GM21529 (cell line): ENCODE measurements around the gene SLC5A1.
"Not testable (repeated sequence)": the region's sequence is repeated elsewhere in the genome, so short reads cannot be mapped to it uniquely, and the experiment has no call there.

ENCODE experiments used
- ATAC-seq: cut with Tn5 transposase; IDR thresholded peaks from one replicate; pipeline ENCODE4 v1.9.1; 2021; ENCODE audit not compliant: unreplicated experiment

SLC5A1 gene

DNA sequence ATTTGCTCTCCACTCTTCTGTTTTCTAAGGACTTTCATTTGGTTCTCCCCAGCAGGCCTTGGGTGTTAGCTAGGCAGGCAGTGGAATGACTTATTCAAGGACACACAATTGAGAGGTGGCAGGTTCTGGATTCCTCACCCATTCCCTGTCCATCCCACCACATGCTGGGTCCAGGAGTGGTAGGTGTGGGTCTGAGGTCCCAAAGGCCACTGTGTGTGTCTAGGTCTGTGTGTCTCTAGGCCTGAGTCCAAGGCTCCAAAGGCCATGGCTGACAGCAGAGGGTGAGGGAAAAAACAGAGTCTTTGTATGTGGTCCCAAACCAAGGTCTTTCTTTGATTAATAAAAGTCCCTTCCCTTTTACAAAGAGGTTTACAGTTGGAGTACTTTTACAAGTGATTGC lies 40.8 kb downstream of the SLC5A1 start:
- ATAC-seq: no peak

DNA sequence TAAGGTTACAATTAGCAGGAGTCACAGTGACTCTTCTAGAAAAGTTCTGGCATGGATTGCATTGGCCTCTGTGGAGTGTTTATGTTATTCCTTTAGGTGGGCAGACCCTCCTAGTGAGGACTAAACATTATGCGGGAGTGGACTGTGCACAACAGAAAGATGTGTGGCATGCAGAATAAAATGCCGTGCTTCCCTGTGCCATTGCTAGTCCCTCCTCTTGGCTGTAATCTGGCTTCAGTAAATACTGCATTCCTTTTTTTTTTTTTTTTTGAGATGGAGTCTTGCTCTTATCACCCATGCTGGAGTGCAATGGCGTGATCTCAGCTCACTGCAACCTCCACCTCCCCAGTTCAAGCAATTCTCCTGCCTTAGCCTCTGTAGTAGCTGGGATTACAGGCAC lies 45.0 kb downstream of the SLC5A1 start:
- ATAC-seq: no peak

DNA sequence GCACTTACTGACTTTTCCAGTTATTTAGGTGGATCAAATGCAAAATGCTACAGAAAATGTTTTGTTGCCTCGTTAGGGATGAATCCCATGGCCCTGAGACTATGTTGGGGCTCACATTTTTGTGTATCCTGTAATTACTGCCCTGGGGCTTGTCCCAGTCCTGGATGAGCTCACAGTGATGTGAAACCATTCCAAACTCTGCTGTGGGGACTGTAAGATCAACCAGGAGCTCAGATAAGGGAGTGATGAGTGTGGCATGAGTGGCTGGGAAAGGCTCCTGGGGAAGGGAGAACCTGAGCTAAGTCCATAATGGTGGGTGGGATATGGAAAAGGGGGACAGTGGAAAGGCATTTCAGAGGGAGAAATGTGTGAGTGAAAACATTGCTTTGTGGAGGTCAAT lies 54.0 kb downstream of the SLC5A1 start:
- no peak for ATAC-seq

- ATAC-seq: no peak
These were observed 54.9 kb downstream of the SLC5A1 start for GRCh38 chr22:32097881-32098499.

DNA sequence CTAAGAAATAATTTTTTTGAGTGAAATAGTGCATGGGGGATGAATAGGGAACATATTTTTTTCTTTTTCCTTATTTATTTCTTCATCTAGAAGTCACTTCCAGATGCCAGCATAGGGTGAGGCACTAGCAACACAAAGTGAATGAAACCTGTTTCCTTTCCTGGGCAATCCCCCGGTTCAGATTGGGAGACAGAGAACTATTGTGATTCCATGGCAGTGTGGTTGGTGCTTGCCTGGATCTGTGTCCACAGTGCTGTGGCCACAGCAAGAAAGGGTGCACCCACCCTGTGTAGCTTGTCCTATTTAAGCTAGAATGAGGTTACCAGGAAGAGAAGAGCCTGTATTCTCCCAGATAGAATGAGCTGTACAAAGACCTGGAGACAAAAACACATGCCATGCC lies 57.6 kb downstream of the SLC5A1 start:
- no peak for ATAC-seq

GRCh38 chr22:32103658-32104315 lies 60.7 kb downstream of the SLC5A1 start:
- no peak for ATAC-seq

DNA sequence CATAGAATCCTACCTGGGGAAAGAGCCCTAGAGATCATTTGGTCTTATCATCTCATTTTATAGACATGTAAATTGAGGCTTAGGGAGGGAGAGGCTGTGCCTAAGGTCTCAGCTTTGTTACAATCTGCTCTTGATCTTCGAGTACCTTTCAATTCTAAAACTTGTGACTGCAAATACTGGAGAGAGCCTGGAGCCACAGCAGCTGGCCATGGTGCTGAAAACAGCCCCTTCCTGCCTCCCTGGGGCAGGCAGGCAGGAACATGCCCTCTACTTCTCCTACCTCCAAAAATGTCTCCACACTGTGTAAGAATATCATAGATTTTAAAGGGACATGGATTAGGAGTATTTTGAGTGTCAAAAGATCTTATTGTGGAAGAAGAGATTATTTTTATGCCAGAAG lies 63.9 kb downstream of the SLC5A1 start:
- no peak for ATAC-seq

DNA sequence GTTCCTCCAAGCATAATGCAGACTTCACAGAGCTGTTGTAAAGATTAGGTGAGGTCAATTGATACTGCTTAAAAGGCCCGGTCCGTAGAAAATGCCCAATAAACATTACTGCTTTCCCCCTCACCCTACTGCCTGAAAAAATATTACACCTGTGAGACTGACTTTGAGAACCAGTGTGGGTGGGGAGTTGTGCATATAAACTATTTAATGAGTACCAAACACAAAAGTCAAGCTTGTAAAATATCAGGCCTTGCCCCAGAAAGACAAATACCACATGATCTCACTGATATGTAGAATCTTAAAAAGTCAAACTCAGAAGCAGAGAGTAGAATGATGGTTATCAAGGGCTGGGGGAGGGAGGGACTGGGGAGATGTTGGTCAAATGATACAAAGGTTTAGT lies 69.3 kb downstream of the SLC5A1 start:
- no peak for ATAC-seq

GRCh38 chr22:32119568-32120235 lies 76.6 kb downstream of the SLC5A1 start:
- no peak for ATAC-seq

DNA sequence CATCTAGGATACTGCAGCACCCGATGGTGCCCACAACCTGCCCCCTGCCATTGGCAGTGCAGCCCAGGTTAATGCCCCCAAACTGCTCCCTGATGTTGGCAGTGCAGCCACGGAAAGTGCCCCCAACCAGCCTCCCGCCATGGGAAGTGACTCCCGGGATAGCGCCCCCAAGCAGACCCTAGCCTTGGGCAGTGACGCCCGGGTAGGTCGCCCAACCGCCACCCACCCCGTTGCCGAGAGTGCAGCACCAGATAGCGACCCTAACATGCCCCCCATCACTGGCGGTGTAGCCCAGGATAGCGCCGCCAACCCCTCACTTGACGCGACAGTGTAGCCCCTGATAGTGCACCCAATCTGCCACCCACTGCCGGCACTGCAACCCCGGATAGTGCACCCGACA lies 77.5 kb downstream of the SLC5A1 start:
- no peak for ATAC-seq

GRCh38 chr22:32122899-32123298 lies 79.8 kb downstream of the SLC5A1 start:
- ATAC-seq: no peak

DNA sequence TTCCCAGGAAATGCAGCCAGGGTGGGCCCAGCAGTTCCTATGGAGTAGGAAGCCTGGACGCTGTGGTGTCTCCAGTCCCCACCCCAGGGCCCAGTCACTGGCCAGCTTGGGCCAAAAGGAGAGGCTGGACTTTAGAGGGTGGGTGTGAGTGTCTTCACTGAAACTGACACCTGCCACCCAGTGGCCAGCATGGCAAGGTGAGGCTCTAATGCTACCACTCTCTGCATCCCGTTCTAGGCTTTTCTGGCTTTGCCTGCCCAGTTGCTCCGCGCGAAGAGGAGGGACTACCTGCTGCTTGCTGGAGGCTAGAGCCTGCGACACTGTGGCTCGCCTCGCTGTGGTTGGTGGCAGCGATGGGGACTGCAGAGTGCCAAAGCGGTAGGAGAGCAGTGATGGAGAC lies 80.6 kb downstream of the SLC5A1 start:
- no peak for ATAC-seq

DNA sequence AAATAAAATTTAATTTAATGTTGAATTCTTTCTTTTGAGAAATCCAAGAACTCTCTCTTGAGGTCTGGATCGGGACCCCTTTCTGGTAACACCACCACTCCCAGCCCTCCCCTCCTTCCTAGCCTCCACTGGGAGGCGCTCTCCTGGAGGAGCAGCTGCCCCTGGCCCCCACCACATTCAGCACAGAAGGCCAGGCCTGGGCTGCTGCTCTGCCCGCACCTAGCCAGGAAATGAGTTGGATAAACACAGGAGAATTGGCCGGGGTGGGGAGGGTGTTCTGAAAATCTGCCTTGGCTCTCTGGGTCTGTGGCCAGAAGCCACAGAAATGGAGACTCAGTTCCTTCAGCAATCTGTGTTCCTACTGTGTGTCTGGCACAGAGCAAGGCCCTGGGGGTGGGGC lies 84.8 kb downstream of the SLC5A1 start:
- no peak for ATAC-seq

DNA sequence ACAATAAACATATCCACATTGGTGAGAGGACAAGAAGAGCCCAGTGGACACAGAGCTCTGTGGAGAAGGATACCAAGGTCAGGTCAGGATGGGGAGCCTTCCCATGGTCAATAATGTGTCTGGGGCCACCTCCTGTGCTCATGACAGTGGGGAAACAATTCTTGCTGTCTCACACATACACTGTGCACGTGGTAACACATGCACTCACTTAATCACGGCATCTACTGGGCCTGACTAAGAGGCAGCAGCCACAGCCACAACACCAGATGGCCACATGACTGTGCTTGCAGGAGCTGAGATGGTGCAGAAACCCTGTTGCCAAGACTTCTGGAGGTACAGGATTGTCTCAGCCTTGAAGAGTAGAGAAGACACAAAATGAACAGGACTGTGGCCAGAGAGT lies 87.4 kb downstream of the SLC5A1 start:
- no peak for ATAC-seq

DNA sequence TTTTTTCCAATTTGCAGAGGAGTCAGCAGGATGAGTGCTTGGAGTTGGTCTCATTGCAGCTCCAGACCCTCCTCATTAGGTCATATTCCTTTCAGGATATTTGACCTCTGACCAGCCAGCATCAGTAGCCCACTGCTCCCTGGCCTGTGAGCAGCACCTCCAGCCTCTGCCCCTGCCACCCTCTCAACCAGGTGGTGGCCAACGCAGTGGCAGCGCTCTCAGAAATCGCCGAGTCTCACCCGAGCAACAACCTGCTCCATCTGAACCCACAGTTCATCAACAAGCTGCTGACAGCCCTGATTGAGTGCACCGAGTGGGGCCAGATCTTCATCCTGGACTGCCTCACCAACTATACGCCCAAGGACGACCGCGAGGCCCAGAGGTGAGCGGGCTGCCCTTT lies 89.1 kb downstream of the SLC5A1 start:
- ATAC-seq: no peak

DNA sequence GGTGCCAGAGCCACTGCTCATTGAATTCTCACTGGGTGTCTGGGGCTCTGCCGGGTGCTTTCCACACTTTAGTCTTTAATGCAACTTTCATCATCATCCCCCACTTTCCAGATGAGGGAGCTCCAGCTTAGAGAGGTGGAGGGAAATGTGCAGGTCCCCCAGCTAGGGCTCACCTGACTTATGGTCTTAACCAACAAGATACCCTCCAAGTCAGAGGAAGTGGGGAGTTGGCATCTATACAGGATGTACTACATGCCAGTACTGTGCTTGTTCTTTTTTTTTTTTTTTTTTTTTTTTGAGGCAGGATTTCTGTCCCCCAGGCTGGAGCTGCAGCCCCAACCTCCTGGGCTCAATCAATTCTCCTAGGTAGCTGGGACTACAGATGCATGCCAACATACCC lies 89.7 kb downstream of the SLC5A1 start:
- no peak for ATAC-seq

DNA sequence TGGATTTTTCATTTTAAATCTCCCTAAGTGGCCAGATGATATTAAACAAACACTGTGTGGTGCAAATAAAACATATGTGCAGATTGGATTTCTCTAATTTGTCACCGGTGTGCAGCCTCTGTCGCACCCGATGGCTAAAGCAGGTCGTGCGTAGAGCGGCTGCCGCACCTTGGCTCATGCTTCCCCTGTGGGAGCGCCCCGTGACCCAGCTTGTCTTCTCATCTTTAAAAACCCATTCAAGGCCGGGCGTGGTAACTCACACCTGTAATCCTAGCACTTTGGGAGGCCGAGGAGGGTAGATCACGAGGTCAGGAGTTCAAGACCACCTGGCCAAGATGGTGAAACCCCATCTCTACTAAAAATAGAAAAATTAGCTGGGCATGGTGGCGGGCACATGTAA lies 91.7 kb downstream of the SLC5A1 start:
- ATAC-seq: not testable (repeated sequence)

GRCh38 chr22:32135958-32136357 lies 92.9 kb downstream of the SLC5A1 start:
- not testable (repeated sequence) for ATAC-seq

DNA sequence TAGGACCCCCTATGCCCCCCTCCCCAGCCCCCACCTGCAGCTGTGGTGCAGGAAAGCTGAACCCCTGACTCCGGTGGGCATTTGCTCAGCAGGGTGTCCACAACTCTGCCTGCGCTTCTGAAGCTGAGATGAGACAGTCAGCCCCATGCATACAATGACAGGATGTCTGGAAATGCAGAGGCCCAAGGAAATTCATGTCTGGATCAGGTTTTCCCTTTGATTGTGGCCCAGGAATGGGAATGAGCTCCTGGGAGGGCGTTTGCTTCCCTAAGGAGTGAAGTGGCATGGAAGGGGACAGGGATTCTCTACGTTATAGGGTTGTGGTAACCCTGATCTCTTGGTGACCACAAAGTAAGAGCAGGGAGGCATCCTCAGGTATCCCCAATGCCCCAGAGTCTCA lies 93.8 kb downstream of the SLC5A1 start:
- ATAC-seq: not testable (repeated sequence)

GRCh38 chr22:32137731-32138324 lies 94.8 kb downstream of the SLC5A1 start:
- ATAC-seq: not testable (repeated sequence)

DNA sequence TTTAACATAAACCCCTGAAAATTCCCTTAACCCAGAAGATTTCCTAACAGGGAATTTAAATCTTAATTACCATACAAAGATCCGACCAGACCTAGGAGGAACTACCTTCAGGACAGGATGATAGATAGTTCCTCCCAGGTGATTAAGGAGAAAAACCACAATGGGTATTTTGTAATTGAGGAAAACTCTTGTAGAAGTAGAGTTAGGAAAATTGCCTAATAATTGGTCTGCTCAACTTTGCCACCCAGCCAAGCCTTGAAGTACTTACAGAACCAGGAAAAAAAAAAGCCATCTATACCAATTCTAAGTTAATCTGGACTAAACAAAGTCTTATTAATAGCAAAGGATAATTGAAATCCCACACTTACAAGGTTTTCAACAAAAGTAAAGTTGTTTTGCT lies 95.5 kb downstream of the SLC5A1 start:
- ATAC-seq: not testable (repeated sequence)

- not testable (repeated sequence) for ATAC-seq
These were observed 97.6 kb downstream of the SLC5A1 start for GRCh38 chr22:32140688-32141087.
